Stimulated activated CD8-positive, alpha-beta memory T cell treated with anti-CD3 and anti-CD28 coated beads, Interleukin-12 subunit alpha, Interleukin-12 subunit beta, amount 100 ng/mL, for 1 hour (primary cell): Measurements from ENCODE around the gene COMMD1.
"Not testable (repeated sequence)": the region's sequence is repeated elsewhere in the genome, so short reads cannot be mapped to it uniquely, and the experiment has no call there.

ENCODE experiments used
- DNase-seq: peaks from one replicate; pipeline ENCODE4 v3.0.0-alpha.2; 2020; ENCODE audit warnings: low read depth

Gene COMMD1

GRCh38 chr2:61966087-61966727 is 60.7 kb downstream of the COMMD1 start:
- DNase-seq, result no peak

- DNase-seq, result no peak
Observed at GRCh38 chr2:61967262-61967661, 61.8 kb downstream of the COMMD1 start.

DNA sequence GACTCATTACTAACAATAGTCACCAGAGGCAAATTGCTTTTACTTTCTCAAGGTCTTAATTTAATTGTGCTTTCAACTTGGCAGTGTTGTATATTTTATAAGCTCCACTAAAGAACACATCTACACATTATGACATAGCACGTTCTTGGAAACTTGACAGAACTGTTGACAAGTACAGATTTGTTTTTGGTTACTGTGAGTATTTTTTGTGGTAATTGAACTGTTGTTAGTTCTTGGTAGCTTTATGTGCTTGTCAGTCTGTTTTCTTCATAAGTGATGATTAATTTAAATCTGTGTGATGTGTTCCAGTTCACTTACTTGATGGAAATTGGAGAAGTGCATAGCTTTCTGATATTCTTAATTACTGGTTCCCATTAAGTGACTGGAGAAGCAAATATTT is 63.9 kb downstream of the COMMD1 start:
- DNase-seq, result no peak

DNA sequence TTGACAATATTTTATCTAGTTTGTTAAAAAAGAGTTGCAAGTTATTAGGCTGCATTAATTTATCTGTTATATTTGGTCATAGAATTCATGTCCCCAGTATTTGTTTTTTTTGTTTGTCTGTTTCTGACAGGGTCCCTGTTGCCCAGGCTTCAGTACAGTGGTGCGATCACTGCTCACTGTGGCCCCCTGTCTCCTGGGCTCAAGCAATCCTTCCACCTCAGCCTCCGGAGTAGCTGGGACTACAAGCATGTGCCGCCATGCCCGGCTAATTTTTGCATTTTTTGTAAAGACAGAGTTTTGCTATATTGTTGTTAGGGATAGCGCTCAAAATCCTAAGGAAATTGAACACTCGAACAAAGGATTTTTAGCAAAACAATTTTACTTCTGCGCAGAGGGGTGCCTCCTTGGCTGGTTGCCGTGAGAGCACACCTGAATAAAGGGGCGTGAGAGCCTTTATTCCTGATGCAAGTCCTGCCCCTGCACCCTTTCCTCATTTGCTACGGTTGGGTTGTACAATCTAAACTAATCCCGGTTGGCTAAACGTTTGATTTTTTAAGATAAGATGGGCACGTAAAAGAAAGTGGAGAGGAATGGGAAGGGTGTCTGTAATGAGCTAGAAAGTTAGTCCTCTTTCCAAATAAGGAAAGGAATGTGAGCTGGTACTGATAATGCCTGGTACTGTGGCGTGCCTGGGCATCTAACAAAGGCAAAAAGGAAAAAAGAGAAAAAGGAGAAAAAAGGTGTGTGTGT is 65.5 kb downstream of the COMMD1 start:
- DNase-seq, result no peak

DNA sequence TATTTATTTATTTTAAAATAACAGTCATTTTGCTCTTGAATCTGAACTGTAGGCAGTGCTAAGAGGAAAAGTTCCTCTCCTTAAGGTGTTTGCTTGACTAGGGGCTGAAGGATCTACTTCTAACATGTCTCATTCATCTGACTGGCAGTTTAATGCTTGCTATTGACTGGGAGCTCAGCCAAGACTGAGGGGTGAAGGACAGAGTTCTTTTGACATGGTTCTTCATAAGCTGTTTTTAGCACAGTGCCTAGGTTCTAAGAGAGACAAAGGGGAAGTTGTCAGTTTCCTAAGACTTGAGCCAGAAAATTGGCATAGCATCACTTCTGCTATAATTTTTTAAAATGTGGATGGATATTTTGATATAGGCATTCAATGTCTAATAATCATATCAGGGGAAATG is 73.0 kb downstream of the COMMD1 start:
- no peak for DNase-seq

DNA sequence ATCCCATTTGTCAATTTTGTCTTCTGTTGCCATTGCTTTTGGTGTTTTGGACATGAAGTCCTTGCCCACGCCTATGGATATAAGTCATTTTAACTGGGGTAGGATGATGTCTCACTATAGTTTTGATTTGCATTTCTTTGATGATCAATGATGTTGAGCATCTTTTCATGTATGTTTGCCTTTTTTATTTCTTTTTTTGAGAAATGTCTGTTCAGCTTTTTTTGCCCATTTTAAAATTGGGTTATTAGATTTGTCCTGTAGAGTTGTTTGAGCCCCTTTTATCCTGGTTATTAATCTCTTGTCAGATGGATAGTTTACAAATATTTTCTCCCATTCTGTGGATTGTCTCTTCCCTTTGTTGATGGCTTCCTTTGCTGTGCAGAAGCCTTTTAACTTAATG is 75.3 kb downstream of the COMMD1 start:
- no peak for DNase-seq

DNA sequence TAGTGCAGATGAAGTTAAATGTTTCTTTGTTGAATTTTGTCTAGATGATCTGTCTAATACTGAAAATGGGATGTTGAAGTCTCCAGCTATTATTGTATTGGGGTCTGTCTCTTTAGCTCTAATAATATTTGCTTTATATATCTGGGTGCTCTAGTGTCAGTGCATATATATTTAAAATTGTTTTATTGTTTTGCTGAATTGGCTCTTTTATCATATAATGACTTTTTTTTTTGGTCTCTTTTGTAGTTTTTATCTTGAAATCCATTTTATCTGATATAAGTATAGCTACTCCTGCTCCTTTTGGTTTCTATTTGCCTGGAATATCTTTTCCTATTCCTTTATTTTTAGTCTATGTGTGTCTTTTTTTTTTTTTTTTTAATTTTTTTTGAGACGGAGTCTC is 79.2 kb downstream of the COMMD1 start:
- DNase-seq, result no peak

DNA sequence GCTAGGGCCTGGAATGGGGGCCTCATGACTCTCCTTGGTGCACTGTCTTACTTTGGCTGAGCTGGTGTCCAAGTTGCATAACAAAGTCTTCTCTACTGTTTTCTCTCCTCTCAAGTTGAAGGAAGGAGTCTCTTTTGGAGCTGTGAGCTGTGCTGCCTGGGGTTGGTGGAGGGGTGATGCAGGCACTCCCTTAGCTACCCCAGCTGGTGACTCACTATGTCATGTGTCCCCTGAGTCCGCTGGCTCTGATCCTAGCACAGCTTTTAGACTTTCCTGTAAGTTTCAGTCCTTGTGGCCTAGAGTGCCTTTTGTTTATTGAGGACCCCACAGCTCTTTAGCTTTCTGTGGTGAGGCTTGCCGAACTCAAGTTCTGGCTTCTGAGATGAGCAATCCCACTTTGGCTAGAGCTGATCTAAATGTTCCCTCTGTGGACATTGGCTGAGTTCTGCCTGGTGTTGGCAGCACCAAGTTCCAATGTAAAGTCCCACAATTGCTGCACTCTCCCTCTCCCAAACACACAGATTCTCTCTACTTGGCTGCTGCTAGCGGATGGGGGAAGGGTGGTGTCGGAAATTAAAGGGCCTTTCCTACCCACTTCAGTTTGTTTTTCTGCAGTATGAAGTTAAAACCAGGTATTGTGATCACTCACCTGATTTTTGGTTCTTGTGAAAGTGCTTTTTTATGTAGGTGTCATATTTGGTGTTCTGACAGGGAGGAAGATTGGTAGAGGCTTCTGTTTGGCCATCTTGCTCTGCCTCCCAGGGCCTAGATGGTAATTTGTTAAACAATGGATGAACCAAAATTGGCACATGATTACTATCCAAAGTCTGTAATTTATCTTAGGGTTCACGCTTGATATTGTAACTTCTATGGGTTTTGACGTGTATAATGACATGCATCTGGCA is 83.2 kb downstream of the COMMD1 start:
- no peak for DNase-seq

DNA sequence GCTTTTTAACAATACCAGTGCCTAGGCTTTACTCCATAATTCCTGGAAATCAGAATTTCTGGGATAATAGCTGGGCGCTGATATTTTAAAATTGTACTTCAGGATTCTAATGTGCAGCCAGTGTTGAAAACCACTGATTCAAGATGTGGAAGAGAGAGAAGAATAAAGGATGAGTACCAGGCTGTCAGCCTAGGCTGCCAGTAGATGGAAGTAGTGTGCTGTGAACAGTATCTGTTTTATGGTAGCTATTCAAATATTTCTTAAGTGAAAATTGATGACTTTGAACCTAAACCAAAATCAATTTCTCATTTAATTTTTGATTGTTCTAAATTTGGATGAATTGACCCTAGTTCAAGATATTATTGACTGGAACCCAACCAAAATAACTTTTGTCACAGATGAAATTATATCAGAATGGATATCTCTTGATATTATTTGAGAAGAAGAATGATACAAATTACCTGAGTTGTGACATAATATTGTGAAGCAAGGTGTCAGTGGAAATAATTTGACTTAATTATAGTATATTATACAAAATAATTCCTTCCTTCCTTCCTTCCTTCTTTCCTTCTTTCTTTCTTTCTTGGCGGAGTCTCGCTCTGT is 88.0 kb downstream of the COMMD1 start:
- no peak for DNase-seq

- no peak for DNase-seq
Observed at GRCh38 chr2:61994531-61994930, 89.1 kb downstream of the COMMD1 start.

DNA sequence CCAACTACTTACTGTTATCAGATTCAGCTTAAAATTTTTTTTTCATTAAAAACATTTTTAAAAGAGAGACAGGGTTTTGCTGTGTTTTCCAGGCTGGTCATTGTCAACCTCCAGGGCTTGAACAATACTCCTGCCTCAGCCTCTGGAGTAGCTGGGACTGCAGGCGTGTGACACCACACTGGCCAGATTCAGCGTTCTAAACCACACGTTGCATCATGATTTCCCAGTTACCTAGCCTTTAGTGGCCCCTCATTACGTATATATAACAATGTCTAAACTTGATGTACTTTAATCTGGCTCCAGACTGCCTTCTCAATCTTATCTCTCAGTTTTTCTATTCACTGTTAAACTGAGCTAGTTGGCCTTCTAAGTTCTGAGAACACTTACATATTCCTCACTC is 89.6 kb downstream of the COMMD1 start:
- DNase-seq, result no peak

GRCh38 chr2:61995515-61995914 is 90.0 kb downstream of the COMMD1 start:
- DNase-seq, result no peak

- no peak for DNase-seq
Observed at GRCh38 chr2:61998426-61998825, 93.0 kb downstream of the COMMD1 start.

- no peak for DNase-seq
Observed at GRCh38 chr2:62000538-62000937, 95.1 kb downstream of the COMMD1 start.

DNA sequence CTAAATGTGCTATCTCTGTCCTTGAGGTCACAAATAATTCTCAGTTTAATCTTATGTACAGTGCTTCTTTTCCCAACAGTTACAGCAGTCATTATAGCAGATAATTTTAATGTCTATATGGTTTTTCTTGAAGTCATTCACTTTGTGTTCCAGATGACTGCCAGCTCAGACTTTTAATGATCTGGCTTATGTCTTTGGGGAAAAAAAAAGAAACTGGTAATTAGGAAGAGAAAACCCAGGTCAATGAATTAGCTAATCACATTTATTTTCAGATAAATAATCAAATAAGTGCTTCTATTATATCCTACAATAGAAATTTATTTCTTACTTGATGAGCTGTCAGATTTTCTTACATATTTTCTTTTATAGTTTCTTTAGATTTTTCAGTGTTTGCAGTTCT is 96.0 kb downstream of the COMMD1 start:
- DNase-seq, result no peak

GRCh38 chr2:62004428-62004827 is 99.0 kb downstream of the COMMD1 start:
- DNase-seq, result not testable (repeated sequence)

DNA sequence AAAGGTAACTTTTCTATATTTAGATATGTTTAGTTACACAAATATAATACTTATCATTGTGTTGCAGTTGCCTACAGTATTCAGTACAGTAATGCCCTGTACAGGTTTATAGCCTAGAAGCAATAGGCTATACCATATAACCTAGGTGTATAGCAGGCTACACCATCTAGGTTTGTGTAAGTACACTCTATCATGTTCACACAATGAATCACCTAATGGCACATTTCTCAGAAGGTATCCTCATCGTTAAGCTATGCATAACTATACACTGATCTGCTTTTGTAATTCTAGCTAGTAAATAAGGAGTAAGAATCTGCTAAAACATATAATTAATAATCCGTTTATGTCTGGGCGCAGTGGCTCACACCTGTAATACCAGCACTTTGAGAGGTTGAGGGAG is 102.1 kb downstream of the COMMD1 start:
- no peak for DNase-seq

- DNase-seq, result no peak
Observed at GRCh38 chr2:62010632-62011256, 105.3 kb downstream of the COMMD1 start.

GRCh38 chr2:62013641-62014040 is 108.2 kb downstream of the COMMD1 start:
- DNase-seq, result no peak

DNA sequence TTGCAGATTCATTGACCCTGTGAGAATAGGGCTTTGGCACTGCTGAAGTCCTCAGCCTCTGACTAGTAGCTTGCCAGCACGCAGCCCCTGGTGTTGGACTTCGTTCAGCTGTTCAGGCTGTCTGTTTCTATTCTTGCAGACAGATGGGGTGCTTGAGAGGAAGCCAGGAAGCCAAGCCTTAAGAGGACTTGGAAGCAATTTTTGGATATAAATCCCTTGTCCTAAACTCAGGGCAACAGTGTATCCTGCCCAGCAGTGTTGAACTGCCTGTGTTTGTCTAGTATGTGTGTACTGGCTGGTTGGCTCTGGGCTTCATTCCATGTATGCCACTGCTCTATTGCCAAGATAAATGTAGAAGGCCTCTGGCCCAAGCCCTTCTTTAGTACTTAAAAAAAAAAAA is 108.6 kb downstream of the COMMD1 start:
- DNase-seq, result no peak

DNA sequence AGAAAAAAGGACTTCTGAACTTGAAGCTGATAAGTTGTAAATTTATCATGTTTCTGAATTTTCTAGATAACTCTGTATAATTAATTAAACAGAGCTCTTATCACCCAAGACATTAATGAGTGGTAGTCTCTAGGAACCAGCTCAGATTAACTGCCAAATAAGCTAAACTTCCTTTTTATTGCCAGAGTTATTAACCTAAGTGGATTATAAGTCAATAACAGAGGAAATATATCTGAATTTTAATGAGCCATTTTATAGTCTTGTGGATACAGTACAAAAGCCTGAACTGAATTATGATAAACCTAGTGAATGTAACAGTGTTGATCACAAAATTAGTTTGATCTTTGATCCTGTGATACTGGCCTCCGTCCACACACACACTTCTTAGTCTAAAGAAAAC is 111.5 kb downstream of the COMMD1 start:
- no peak for DNase-seq

- no peak for DNase-seq
Observed at GRCh38 chr2:62029910-62030309, 124.4 kb downstream of the COMMD1 start.
